Activated CD4-positive, alpha-beta T cell treated with anti-CD3 and anti-CD28 coated beads, Interleukin-2, amount 50 U/mL, for 24 hours (primary cell): Measurements from ENCODE around the gene SYK.
A peak's percentile ranks its signal among the peaks of the same experiment; 100 is the strongest.
"Not testable (repeated sequence)": the region's sequence is repeated elsewhere in the genome, so short reads cannot be mapped to it uniquely, and the experiment has no call there.

Experiments used
- DNase-seq, 2 donors: peaks; one replicate each; pipeline ENCODE4 v3.0.0-alpha.2; 2020; ENCODE audit warnings: low read depth in 1 of 2, low spot score in 1 of 2

SYK gene

GRCh38 chr9:90801241-90801972 lies at the start of gene SYK:
Gene SYK (plus strand): TSS chr9:90801819. CDS start chr9:90843899, 42,080 bp downstream.
- DNase-seq, result no peak

- peak; percentile 19 to 70 for DNase-seq
Measured at GRCh38 chr9:90755514-90756371, 45.9 kb upstream of the SYK start.

- not testable (repeated sequence) for DNase-seq
Measured at GRCh38 chr9:90760577-90760976, 41.0 kb upstream of the SYK start.

GRCh38 chr9:90766731-90767130 lies 34.9 kb upstream of the SYK start:
- no peak for DNase-seq

GRCh38 chr9:90767523-90768100 lies 34.0 kb upstream of the SYK start:
- no peak for DNase-seq

GRCh38 chr9:90770182-90770738 lies 31.4 kb upstream of the SYK start:
- DNase-seq, result no peak

- no peak for DNase-seq
Measured at GRCh38 chr9:90770927-90771326, 30.7 kb upstream of the SYK start.

- DNase-seq, result no peak
Measured at GRCh38 chr9:90772386-90772785, 29.2 kb upstream of the SYK start.

- no peak for DNase-seq
Measured at GRCh38 chr9:90773617-90774016, 28.0 kb upstream of the SYK start.

GRCh38 chr9:90774071-90774470 lies 27.5 kb upstream of the SYK start:
- DNase-seq, result no peak

- DNase-seq, result no peak
Measured at GRCh38 chr9:90774682-90775081, 26.9 kb upstream of the SYK start.

GRCh38 chr9:90775657-90776056 lies 26.0 kb upstream of the SYK start:
- DNase-seq, result no peak

- DNase-seq, result no peak
Measured at GRCh38 chr9:90778746-90779145, 22.9 kb upstream of the SYK start.

- no peak for DNase-seq
Measured at GRCh38 chr9:90783552-90783951, 18.1 kb upstream of the SYK start.

GRCh38 chr9:90783964-90784363 lies 17.7 kb upstream of the SYK start:
- no peak for DNase-seq

GRCh38 chr9:90787771-90788460 lies 13.7 kb upstream of the SYK start:
- DNase-seq, result no peak

- not testable (repeated sequence) for DNase-seq
Measured at GRCh38 chr9:90788527-90788926, 13.1 kb upstream of the SYK start.

- DNase-seq, result no peak
Measured at GRCh38 chr9:90789408-90789807, 12.2 kb upstream of the SYK start.

- DNase-seq, result no peak
Measured at GRCh38 chr9:90789862-90790261, 11.8 kb upstream of the SYK start.

- DNase-seq, result not testable (repeated sequence)
Measured at GRCh38 chr9:90793024-90793423, 8.6 kb upstream of the SYK start.

- DNase-seq, result no peak
Measured at GRCh38 chr9:90793729-90794128, 7.9 kb upstream of the SYK start.
